Glutamatergic neuron (in vitro differentiated cells): Measurements from ENCODE around the gene DEAF1. TPM values are rescaled to one million over a fixed set of nuclear protein-coding genes. Genes with fewer than 3 reads are reported as not detected.

Experiments
- DNase-seq: peaks from one replicate; pipeline ENCODE4 v3.0.0; 2022
- H3K27ac Mint-ChIP-seq: one replicate; pipeline ENCODE4 v1.8.0; 2020; ENCODE audit warnings: mild to moderate bottlenecking, mixed read lengths, inconsistent platforms; ENCODE audit not compliant: unreplicated experiment
- H3K27me3 Mint-ChIP-seq: one replicate; pipeline ENCODE4 v1.8.0; 2020; ENCODE audit warnings: mild to moderate bottlenecking, moderate library complexity, mixed read lengths, inconsistent platforms; ENCODE audit not compliant: unreplicated experiment
- H3K36me3 Mint-ChIP-seq: one replicate; pipeline ENCODE4 v1.8.0; 2020; ENCODE audit warnings: mild to moderate bottlenecking, mixed read lengths, inconsistent platforms; ENCODE audit not compliant: unreplicated experiment
- H3K4me1 Mint-ChIP-seq: one replicate; pipeline ENCODE4 v1.8.0; 2020; ENCODE audit warnings: mild to moderate bottlenecking, low read depth, mixed read lengths, inconsistent platforms; ENCODE audit not compliant: unreplicated experiment
- H3K4me3 Mint-ChIP-seq: one replicate; pipeline ENCODE4 v1.8.0; 2020; ENCODE audit warnings: mild to moderate bottlenecking, mixed read lengths, inconsistent platforms; ENCODE audit not compliant: unreplicated experiment
- H3K9me3 Mint-ChIP-seq: one replicate; pipeline ENCODE4 v1.8.0; 2020; ENCODE audit warnings: mild to moderate bottlenecking, moderate library complexity, mixed read lengths, inconsistent platforms; ENCODE audit not compliant: unreplicated experiment
- CTCF ChIP-seq: fragments of 200-600 bp; sonication (generic); IDR thresholded peaks from one replicate; pipeline ENCODE4 v1.5.0; 2021; ENCODE audit not compliant: partially characterized antibody, unreplicated experiment
- total RNA-seq: library from RNA; stranded (reverse); fragmentation: NEBNext Ultra II Directional; extraction: Animal tissue kit (Norgen Biotek cat#: 25700); gene quantifications from one replicate; pipeline ENCODE4 v1.2.1, GENCODE V29; 2021; ENCODE audit not compliant: unreplicated experiment

DEAF1 gene
- total RNA-seq, 1 donor from 2014 or later: 51.5 TPM

GRCh38 chr11:627308-627576, 67.8 kb downstream of the DEAF1 start:
- no peak for DNase-seq
- H3K4me1 Mint-ChIP-seq: peaks cover 15% of the 10 kb centered on the region
- H3K36me3 Mint-ChIP-seq: peaks cover 5% of the 10 kb centered on the region
- no peak overlapping the region for H3K4me3 Mint-ChIP-seq
- peaks cover 12% of the 10 kb centered on the region for H3K27me3 Mint-ChIP-seq
- peaks cover 8% of the 10 kb centered on the region for H3K9me3 Mint-ChIP-seq
- TF ChIP-seq CTCF: no peak
- no peak overlapping the region for H3K27ac Mint-ChIP-seq

- Mint-ChIP-seq H3K27ac (peak within 1 kb of the TSS; percentile 2), H3K9me3 (peaks cover 8% of the 10 kb centered on the region), H3K36me3 (peaks cover 5% of the 10 kb centered on the region), H3K27me3 (peaks cover 14% of the 10 kb centered on the region), H3K4me1 (peaks cover 15% of the 10 kb centered on the region), H3K4me3 (peak within 1 kb of the TSS; percentile 71)
- DNase-seq: no peak
- TF ChIP-seq CTCF: no peak
Measured at GRCh38 chr11:626475-627307, 68.3 kb downstream of the DEAF1 start, which contains the start of gene SCT. Gene SCT (minus strand): TSS chr11:627181. CDS start chr11:627143, 38 bp downstream.

- DNase-seq: no peak
- Mint-ChIP-seq H3K4me1 (peaks cover 15% of the 10 kb centered on the region), H3K36me3 (peaks cover 5% of the 10 kb centered on the region), H3K27ac (no peak overlapping the region), H3K27me3 (peaks cover 14% of the 10 kb centered on the region), H3K9me3 (peaks cover 8% of the 10 kb centered on the region), H3K4me3 (no peak overlapping the region)
- no peak for TF ChIP-seq CTCF
Measured at GRCh38 chr11:625636-626268, 69.3 kb downstream of the DEAF1 start.

GRCh38 chr11:624705-625635, 70.1 kb downstream of the DEAF1 start, which contains the start of gene CDHR5:
Gene CDHR5 (minus strand): TSS chr11:624955. CDS start chr11:624902, 53 bp downstream.
- Mint-ChIP-seq H3K36me3 (peaks cover 5% of the 10 kb centered on the region), H3K27me3 (peaks cover 14% of the 10 kb centered on the region), H3K4me3 (no peak within 1 kb of the TSS), H3K27ac (no peak within 1 kb of the TSS), H3K9me3 (peaks cover 8% of the 10 kb centered on the region), H3K4me1 (peaks cover 15% of the 10 kb centered on the region)
- no peak for DNase-seq
- TF ChIP-seq CTCF: no peak
